Stimulated activated CD4-positive, alpha-beta T cell treated with anti-CD3 and anti-CD28 coated beads, TNF-alpha, amount 100 ng/mL, for 1 hour (primary cell): ENCODE measurements around the gene MISP3.

ENCODE experiments used
- DNase-seq, 3 donors: peaks; one replicate each; pipeline ENCODE4 v3.0.0-alpha.2; 2020; ENCODE audit warnings: low read depth in 3 of 3, low spot score in 1 of 3

Gene MISP3

DNA sequence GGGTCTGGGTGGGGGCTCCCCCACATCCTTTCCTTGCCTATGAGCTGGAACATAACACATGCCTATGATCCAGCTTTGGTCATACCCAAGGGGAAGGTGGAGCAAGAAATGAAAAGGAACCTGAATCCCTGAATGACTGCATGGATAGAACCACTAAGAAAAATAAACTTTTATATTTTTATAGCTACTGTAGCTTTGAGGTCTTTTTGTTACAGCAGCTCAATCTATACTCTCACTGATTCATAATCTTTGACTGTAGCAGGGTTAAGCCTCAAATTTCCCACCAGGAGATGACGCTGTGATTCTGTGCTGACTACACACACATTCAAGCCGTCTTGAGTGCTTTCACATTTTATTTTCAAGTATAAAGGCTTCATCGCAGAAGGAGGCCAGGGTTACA, 19.6 kb upstream of the MISP3 start:
- DNase-seq, result no peak

DNA sequence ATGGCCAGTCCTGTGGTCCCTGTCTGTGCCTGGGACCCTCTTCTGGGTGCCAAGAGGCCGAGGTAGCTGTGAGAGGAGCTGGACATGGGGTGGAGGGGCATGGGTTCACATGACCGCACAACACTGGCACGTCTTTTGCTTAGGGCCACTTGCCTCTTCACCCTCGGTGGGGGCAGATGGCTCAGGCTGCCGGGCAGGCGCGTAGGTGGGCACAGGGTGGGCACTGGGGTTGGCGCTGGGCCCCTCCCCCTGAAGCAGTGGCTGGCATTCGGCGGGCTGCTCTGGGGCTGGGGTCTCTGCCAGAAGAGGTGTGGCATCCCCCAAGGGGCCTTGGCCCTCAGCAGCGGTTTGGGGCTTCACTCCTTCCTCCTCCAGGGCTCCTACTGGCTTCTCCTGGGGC, 19.1 kb upstream of the MISP3 start:
- DNase-seq, result no peak

DNA sequence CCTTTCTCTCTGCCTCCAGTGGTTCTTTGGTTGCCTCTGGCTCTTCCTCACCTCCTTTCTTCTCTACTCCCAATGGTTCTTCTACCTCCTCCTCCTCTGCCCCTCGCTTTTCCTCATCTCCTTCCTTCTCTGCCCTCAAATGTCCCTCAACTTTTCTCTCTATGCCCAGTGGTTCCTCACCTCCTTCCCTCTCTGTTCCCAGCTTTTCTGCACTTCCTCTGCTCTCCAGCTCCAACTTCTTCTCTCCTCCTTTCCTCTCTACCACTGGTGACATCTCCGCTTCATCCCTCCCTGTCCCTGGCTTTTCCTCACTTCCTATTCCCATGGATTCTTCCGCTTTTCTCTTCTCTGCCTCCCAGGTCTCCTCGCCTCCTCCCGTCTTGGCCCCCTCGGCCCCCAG, 18.5 kb upstream of the MISP3 start:
- no peak for DNase-seq

- DNase-seq, result no peak
Observed at GRCh38 chr19:14054721-14055120, 17.9 kb upstream of the MISP3 start.

- DNase-seq, result no peak
Observed at GRCh38 chr19:14055396-14055795, 17.2 kb upstream of the MISP3 start.

GRCh38 chr19:14056069-14056666, 16.4 kb upstream of the MISP3 start:
- DNase-seq, result no peak

DNA sequence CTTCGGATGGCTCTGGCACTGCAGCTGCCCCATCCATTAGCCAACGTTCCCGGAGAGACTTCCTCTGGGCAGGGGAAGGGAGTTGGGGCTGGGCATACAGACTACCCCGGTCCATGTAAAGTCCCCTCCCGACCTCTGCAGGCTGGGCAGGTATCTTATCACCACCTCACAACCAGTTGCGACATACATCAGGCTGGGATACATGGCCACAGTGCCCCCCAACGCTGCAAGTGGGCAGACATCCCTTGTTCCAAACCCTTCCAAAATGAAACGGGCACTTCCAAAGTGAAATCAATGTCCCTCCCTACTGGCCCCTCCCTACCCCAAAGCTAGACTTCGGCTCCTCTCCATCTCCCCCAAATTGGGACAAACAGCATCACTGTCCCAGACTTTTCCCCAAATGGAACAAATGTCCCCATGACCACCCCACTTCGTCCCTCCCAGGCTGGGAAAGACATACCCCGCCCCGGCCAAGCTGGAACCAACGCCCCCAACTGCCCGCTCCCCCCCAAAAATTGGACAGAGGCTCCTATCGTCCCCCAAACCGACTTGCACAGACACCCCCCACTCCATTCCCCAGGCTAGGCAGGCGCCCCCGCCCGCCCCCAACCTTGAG, 15.7 kb upstream of the MISP3 start:
- no peak for DNase-seq

- DNase-seq, result no peak
Observed at GRCh38 chr19:14058182-14059092, 14.1 kb upstream of the MISP3 start.

GRCh38 chr19:14059093-14059480, 13.5 kb upstream of the MISP3 start:
- DNase-seq, result peak in 1 of 3 donors; percentile 38

GRCh38 chr19:14059652-14060155, 12.9 kb upstream of the MISP3 start:
- no peak for DNase-seq

DNA sequence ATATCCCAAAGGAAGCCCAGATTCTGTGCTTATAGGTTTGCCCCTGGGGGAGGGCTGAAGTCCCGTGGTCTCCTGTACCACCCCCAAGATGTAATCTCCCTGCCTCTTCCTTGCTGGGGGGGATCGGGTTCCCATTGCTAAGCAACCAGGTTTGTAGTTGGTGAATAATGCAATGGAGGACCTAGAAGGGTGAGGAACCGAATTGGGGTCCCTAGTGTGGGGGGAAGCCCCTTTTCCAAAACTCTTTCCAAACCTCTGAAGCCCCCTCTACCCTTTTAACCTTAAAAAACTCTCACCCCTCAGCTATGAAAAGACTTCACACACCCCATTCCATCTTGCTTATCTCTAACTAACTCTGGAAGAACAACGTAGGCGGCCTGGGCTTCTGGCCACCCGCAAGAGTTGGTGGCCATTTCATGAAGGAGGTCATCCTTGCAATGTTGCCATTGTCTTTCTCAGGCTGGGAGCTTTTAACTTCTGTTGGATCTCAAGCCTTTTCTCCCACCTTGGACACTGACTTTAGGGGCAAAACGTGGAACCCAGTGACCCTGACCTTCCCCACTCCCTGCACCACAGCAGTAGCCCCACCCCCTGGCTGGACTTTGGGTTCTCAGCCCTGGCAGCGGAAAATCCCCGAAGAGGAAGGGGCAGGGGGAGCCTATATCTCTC, 11.4 kb upstream of the MISP3 start:
- DNase-seq, result no peak

GRCh38 chr19:14061751-14062557, 10.6 kb upstream of the MISP3 start, which contains the start of gene PALM3:
TSS of gene PALM3 (minus strand) at chr19:14062076. CDS start at chr19:14061980, 96 bp downstream.
- no peak for DNase-seq

GRCh38 chr19:14062558-14062855, 10.1 kb upstream of the MISP3 start:
- DNase-seq, result no peak

- DNase-seq, result no peak
Observed at GRCh38 chr19:14063105-14063504, 9.5 kb upstream of the MISP3 start.

GRCh38 chr19:14066134-14066533, 6.5 kb upstream of the MISP3 start:
- no peak for DNase-seq

GRCh38 chr19:14070268-14071050, 2.1 kb upstream of the MISP3 start:
- DNase-seq, result no peak

DNA sequence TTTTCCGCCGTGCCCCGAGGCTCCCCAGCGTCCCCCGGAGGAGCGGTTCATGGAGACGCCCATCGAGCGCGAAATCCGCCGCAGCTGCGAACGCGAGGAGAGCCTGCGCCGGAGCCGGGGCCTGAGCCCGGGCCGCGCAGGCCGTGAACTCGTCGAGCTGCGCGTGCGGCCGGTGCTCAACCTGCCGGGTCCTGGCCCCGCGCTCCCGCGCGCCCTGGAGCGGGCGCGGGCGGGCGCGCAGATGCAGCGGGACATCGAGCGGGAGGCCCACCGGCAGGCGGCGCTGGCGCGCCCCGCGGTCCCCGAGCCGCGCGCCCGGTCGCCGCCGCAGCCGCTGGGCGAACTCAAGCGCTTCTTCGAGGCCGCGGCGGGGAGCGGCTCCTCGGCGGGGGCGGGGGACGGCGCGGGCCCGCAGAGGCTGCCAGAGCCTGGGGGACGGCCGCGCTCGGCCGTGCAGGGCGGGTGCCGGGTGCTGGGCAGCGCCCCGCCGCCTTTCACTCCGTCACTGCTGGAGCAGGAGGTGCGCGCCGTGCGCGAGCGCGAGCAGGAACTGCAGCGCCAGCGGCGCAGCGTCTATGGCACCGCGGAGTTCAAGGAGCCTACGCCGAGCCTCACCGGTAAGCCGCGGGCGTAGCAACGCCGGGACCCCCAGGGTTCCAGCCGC, 807 bp downstream of the MISP3 start:
- peak; percentile 38 to 67 (median 48) for DNase-seq

GRCh38 chr19:14073925-14074838, 1.6 kb downstream of the MISP3 start:
- no peak for DNase-seq
